ENCODE results near the gene ZDHHC5. TPM values are rescaled to one million over a fixed set of nuclear protein-coding genes. Genes with fewer than 3 reads are reported as not detected.
A peak's percentile ranks its signal among the peaks of the same experiment; 100 is the strongest.

The ZDHHC5 gene
- total RNA-seq, 1 experiment from 2014 or later: 80.6 TPM

DNA sequence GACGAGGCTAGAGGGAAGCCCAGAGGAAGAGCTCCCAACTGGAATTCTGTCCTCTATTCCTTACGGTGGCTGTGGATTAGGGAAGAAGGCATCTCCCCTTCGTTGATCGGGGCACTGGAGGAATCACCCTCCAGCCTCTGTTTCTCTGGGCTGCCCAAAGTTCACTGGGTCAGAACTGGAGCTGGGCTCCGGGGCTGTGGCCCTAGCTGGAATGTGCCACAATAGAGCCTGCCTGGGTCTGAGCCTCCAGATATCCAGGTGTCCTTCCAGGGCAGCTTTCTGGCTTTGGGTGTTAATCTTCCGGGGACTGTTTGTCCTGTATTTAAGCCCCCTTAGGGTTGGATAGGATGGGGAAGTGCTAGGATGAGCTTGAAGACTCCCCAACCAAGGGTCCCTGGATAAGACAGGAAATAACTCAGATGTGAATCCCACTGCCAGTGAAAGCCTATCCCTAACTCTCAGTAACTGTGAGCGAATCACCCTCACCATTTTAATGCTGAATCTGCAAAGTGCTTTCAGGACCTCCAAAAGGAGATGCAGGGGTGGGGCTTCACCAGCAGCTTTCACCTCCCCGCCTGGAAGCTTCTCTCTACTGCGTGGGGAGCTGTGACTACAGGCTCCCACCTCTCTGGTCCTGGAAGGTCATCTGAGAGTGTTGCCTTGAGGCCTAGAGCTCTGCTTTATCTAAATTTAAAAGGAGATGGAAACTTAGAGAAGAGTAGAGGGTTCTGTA lies 27.7 kb upstream of the ZDHHC5 start:
- peaks cover 22% of the 10 kb centered on the region for H3K4me1 ChIP-seq (ENCODE audit: control insufficient read depth, insufficient read depth, low read length)
- no peak for TF ChIP-seq SIN3A (IDR thresholded peaks at IDR 0.05; ENCODE audit: borderline replicate concordance, insufficient read depth, low read depth, low read length)
- TF ChIP-seq POLR2AphosphoS5 (IDR thresholded peaks at IDR 0.05; ENCODE audit: low read depth, low read length): no peak
- TF ChIP-seq, protein P1, sequence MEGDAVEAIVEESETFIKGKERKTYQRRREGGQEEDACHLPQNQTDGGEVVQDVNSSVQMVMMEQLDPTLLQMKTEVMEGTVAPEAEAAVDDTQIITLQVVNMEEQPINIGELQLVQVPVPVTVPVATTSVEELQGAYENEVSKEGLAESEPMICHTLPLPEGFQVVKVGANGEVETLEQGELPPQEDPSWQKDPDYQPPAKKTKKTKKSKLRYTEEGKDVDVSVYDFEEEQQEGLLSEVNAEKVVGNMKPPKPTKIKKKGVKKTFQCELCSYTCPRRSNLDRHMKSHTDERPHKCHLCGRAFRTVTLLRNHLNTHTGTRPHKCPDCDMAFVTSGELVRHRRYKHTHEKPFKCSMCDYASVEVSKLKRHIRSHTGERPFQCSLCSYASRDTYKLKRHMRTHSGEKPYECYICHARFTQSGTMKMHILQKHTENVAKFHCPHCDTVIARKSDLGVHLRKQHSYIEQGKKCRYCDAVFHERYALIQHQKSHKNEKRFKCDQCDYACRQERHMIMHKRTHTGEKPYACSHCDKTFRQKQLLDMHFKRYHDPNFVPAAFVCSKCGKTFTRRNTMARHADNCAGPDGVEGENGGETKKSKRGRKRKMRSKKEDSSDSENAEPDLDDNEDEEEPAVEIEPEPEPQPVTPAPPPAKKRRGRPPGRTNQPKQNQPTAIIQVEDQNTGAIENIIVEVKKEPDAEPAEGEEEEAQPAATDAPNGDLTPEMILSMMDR (IDR thresholded peaks at IDR 0.05): no peak
- no peak for TF ChIP-seq TCF7L2 (IDR thresholded peaks at IDR 0.05; ENCODE audit: low read depth, low read length)
- TF ChIP-seq, protein P2, sequence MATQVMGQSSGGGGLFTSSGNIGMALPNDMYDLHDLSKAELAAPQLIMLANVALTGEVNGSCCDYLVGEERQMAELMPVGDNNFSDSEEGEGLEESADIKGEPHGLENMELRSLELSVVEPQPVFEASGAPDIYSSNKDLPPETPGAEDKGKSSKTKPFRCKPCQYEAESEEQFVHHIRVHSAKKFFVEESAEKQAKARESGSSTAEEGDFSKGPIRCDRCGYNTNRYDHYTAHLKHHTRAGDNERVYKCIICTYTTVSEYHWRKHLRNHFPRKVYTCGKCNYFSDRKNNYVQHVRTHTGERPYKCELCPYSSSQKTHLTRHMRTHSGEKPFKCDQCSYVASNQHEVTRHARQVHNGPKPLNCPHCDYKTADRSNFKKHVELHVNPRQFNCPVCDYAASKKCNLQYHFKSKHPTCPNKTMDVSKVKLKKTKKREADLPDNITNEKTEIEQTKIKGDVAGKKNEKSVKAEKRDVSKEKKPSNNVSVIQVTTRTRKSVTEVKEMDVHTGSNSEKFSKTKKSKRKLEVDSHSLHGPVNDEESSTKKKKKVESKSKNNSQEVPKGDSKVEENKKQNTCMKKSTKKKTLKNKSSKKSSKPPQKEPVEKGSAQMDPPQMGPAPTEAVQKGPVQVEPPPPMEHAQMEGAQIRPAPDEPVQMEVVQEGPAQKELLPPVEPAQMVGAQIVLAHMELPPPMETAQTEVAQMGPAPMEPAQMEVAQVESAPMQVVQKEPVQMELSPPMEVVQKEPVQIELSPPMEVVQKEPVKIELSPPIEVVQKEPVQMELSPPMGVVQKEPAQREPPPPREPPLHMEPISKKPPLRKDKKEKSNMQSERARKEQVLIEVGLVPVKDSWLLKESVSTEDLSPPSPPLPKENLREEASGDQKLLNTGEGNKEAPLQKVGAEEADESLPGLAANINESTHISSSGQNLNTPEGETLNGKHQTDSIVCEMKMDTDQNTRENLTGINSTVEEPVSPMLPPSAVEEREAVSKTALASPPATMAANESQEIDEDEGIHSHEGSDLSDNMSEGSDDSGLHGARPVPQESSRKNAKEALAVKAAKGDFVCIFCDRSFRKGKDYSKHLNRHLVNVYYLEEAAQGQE (IDR thresholded peaks at IDR 0.05; ENCODE audit: insufficient read depth in 1 of 2, low read depth in 2 of 2, low read length in 1 of 2): no peak
- no peaks in the 10 kb centered on the region for H3K9me3 ChIP-seq (ENCODE audit: control insufficient read depth, insufficient read depth, low read depth, low read length)
- no peaks in the 10 kb centered on the region for H3K27me3 ChIP-seq (ENCODE audit: control insufficient read depth, insufficient read depth, low read length)
- POLR2A ChIA-PET: no interaction called here
- H3K4me3 ChIP-seq (ENCODE audit: low read depth in 2 of 2, low read length in 2 of 2): peak overlapping the region in 1 of 2 experiments; percentile 79; a peak in 1 of 4 replicates
- CTCF ChIA-PET: interaction anchor here (0.8 to 2.6 kb wide), 5 partner anchors 72 to 295 kb away, joined by 4 to 31 read pairs (median 6); partner anchors contain the start of gene UBE2L6
- no peak for ATAC-seq
- H3K36me3 ChIP-seq (ENCODE audit: control insufficient read depth, insufficient read depth, low read length): no peaks in the 10 kb centered on the region
- intact Hi-C loops (cut with micrococcal nuclease; ENCODE audit: unreplicated experiment) (loop anchor here (5.0 to 10.0 kb wide), 2 partner anchors 185 to 293 kb away; no protein-coding TSS in a partner anchor), in situ Hi-C loops (cut with HindIII; ENCODE audit: low pct_unique_long_range_greater_than_20kb, low sequenced_read_pairs) (no loop called here)
- no TSS peak for BruUV-seq (replicated peaks)
- DNase-seq (ENCODE audit: low read depth, low spot score): no peak
- H3K27ac ChIP-seq (ENCODE audit: low read length): peak overlapping the region; percentile 83; the same call in 1 of the 2 replicates

DNA sequence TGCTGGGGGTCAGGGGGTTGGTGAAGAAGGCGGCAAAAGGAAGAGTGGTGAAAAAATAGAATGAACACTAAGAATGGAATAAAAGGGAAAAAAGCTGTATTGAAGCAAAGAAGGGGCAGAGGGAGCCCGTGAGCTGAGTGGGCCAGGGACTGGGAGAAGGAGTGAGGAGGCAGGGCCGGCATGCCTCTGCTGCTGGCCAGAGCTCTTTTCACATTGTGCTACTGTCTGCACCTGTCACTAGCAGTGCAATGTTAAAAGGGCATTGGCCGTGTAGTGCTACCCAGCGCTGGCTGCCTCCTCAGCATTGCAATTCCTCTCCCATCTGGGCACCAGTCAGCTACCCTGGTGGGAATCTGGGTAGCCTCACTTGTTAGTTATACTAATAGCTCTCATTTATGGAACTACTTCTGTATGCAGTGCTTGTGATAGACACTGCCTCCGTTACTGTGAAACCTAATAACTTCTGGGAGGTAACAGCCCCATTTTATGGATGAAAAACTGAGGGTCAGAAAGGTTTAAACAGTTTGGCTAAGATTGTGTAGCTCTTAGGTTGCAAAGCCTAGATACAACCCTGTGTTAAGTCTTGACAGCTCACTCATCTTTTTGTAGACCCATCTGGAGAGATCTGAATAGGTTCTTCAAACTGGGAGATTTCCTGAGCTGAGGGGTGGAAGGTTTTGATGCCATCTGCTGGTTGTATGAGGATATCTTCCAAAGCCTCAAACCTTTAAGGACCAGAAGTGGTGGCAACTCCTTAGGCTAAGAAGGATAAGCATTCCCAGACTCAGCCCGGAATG lies 26.7 kb upstream of the ZDHHC5 start:
- no peaks in the 10 kb centered on the region for H3K27me3 ChIP-seq (ENCODE audit: control insufficient read depth, insufficient read depth, low read length)
- DNase-seq (ENCODE audit: low read depth, low spot score) (no peak), ATAC-seq (0 out of 2 replicates have a peak, but pooled peaks have one; percentile 41)
- in situ Hi-C loops (cut with HindIII; ENCODE audit: low pct_unique_long_range_greater_than_20kb, low sequenced_read_pairs): no loop called here
- no TSS peak for BruUV-seq (replicated peaks)
- TF ChIP-seq, protein P1 (IDR thresholded peaks at IDR 0.05): peak; percentile 76
- TF ChIP-seq POLR2AphosphoS5 (IDR thresholded peaks at IDR 0.05; ENCODE audit: low read depth, low read length): no peak
- TF ChIP-seq SIN3A (IDR thresholded peaks at IDR 0.05; ENCODE audit: borderline replicate concordance, insufficient read depth, low read depth, low read length): no peak
- TF ChIP-seq, protein P2 (IDR thresholded peaks at IDR 0.05; ENCODE audit: insufficient read depth in 1 of 2, low read depth in 2 of 2, low read length in 1 of 2): no peak
- no peak for TF ChIP-seq TCF7L2 (IDR thresholded peaks at IDR 0.05; ENCODE audit: low read depth, low read length)
- intact Hi-C loops (cut with micrococcal nuclease; ENCODE audit: unreplicated experiment): loop anchor here (1.0 to 10.0 kb wide), 4 partner anchors 73 to 294 kb away; partner anchors contain the start of gene TIMM10
- ChIA-PET CTCF (interaction anchor here (0.6 to 2.6 kb wide), 10 partner anchors 38 to 296 kb away, joined by 3 to 31 read pairs (median 4); partner anchors contain the start of gene UBE2L6), POLR2A (no interaction called here)
- H3K4me3 ChIP-seq (ENCODE audit: low read depth in 2 of 2, low read length in 2 of 2): no peak overlapping the region
- no peak overlapping the region for H3K27ac ChIP-seq (ENCODE audit: low read length)
- peaks cover 24% of the 10 kb centered on the region for H3K4me1 ChIP-seq (ENCODE audit: control insufficient read depth, insufficient read depth, low read length)
- no peaks in the 10 kb centered on the region for H3K9me3 ChIP-seq (ENCODE audit: control insufficient read depth, insufficient read depth, low read depth, low read length)
- H3K36me3 ChIP-seq (ENCODE audit: control insufficient read depth, insufficient read depth, low read length): no peaks in the 10 kb centered on the region
